K562 (cell line): ENCODE results near the gene USP4. TPM values are rescaled to one million over a fixed set of nuclear protein-coding genes. Genes with fewer than 3 reads are reported as not detected.

ENCODE experiments used
- ARID1B ChIP-seq: fragments of 450-650 bp; IDR thresholded peaks from 2 replicates; pipeline ENCODE4 v1.6.1; 2016; ENCODE audit warnings: antibody characterized with exemption, mild to moderate bottlenecking, inconsistent platforms
- BMI1 ChIP-seq: fragments of 150-350 bp; IDR thresholded peaks from 2 replicates; pipeline ENCODE4 v1.6.1; 2014; ENCODE audit warnings: low read length
- E2F8 ChIP-seq: fragments of 450-650 bp; IDR thresholded peaks from 2 replicates; pipeline ENCODE4 v1.7.1; 2018; ENCODE audit warnings: mild to moderate bottlenecking, low read depth; ENCODE audit not compliant: partially characterized antibody
- HDAC6 ChIP-seq: IDR thresholded peaks from 2 replicates; pipeline ENCODE4 v1.6.1; 2012; ENCODE audit warnings: low read depth, mild to moderate bottlenecking, control low read depth, inconsistent platforms, low read length, moderate library complexity
- HDAC8 ChIP-seq: fragments of 450-650 bp; IDR thresholded peaks from 2 replicates; pipeline ENCODE4 v1.6.1; 2016; ENCODE audit warnings: mild to moderate bottlenecking, missing genetic modification characterization, moderate library complexity, missing compliant biosample characterization
- MAFG ChIP-seq: fragments of 450-650 bp; conservative IDR thresholded peaks from 2 replicates; pipeline ENCODE4 v1.6.1; 2016; ENCODE audit warnings: missing genetic modification characterization, missing compliant biosample characterization
- MXD1 ChIP-seq: fragments of 250-450 bp; sonication (Bioruptor Pico); IDR thresholded peaks from 2 replicates; pipeline ENCODE4 v1.8.0; 2021; ENCODE audit warnings: borderline replicate concordance, mild to moderate bottlenecking, moderate library complexity; ENCODE audit not compliant: poor library complexity, severe bottlenecking
- NCOA6 ChIP-seq: fragments of 450-650 bp; IDR thresholded peaks from 2 replicates; pipeline ENCODE4 v1.6.1; 2017; ENCODE audit warnings: mild to moderate bottlenecking
- NCOR1 ChIP-seq: fragments of 450-650 bp; IDR thresholded peaks from 2 replicates; pipeline ENCODE4 v1.6.1; 2016; ENCODE audit warnings: mild to moderate bottlenecking, moderate library complexity
- NFIX ChIP-seq: fragments of 250-450 bp; sonication (Bioruptor Pico); IDR thresholded peaks from 2 replicates; pipeline ENCODE4 v1.4.0; 2020; ENCODE audit warnings: low read depth, mild to moderate bottlenecking, moderate library complexity
- POLR2AphosphoS5 ChIP-seq: IDR thresholded peaks from 2 replicates; pipeline ENCODE4 v1.6.1; 2011; ENCODE audit warnings: mild to moderate bottlenecking, low read depth, low read length, moderate library complexity; ENCODE audit not compliant: control insufficient read depth, insufficient read depth
- PRMT5 ChIP-seq: sonication (generic); formaldehyde crosslinking; IDR thresholded peaks from 2 replicates; pipeline ENCODE4 v1.5.0; 2020; ENCODE audit warnings: missing genetic modification reagents
- RERE ChIP-seq: sonication (generic); formaldehyde crosslinking; IDR thresholded peaks from 2 replicates; pipeline ENCODE4 v1.8.0; 2023; ENCODE audit warnings: missing genetic modification reagents, mild to moderate bottlenecking, borderline replicate concordance
- ZBTB17 ChIP-seq: fragments of 450-650 bp; formaldehyde crosslinking; IDR thresholded peaks from 2 replicates; pipeline ENCODE4 v1.4.0; 2020; ENCODE audit warnings: mild to moderate bottlenecking
- ZFP91 ChIP-seq: sonication (generic); formaldehyde crosslinking; IDR thresholded peaks from 2 replicates; pipeline ENCODE4 v1.8.0; 2022; ENCODE audit warnings: mild to moderate bottlenecking, missing genetic modification reagents
- ZNF282 ChIP-seq: sonication (generic); formaldehyde crosslinking; IDR thresholded peaks from 2 replicates; pipeline ENCODE4 v1.8.1; 2023; ENCODE audit warnings: missing genetic modification reagents
- ZNF583 ChIP-seq: fragments of 250-450 bp; sonication (Bioruptor Pico); IDR thresholded peaks from 2 replicates; pipeline ENCODE4 v1.4.0; 2020
- polyA plus RNA-seq, 8 experiments: library from polyadenylated mRNA; depleted of rRNA in 4 of 8; stranded (reverse) in 5 of 8; unstranded in 3 of 8; fragments of >200 nt; fragmentation: Nextera tagmentation in 2 of 8; fragmentation: Illumina TruSeq in 1 of 8; extraction: Ambion mirVana in 2 of 8; extraction: Trizol in 1 of 8; gene quantifications; 2 replicates each; pipeline versions ENCODE4 v1.2.1 to v1.2.3, GENCODE V29; 2011 to 2014; ENCODE audit warnings: inconsistent platforms in 1 of 8, missing spikeins in 1 of 8
- total RNA-seq, 7 experiments: library from RNA; depleted of rRNA in 6 of 7; stranded (reverse); fragments of >200 nt in 6 of 7; fragmentation: Illumina TruSeq in 2 of 7; extraction: Trizol in 2 of 7; gene quantifications; 2 replicates each; pipeline versions ENCODE4 v1.2.1 to v1.2.3, GENCODE V29; 2011 to 2021; ENCODE audit warnings: low replicate concordance in 1 of 7

USP4 gene
- total and polyA plus RNA-seq, 9 of the 15 experiments (the other 6 are each of a cell fraction or from before 2014, with no cell fraction given), result 11.8 to 40.4 (median 22.9) TPM

- TF ChIP-seq NCOA6 (peak; percentile 61), ZNF583 (CRISPR knock-in tag) (no peak), E2F8 (peak; percentile 23), ARID1B (peak; percentile 19; the same call in 1 of the 2 replicates), ZBTB17 (CRISPR knock-in tag) (peak; percentile 56; the same call in 1 of the 2 replicates), POLR2AphosphoS5 (peak; percentile 63), RERE (CRISPR knock-in tag) (no peak), MAFG (tag) (no peak), NCOR1 (no peak; the same call in 1 of the 2 replicates), PRMT5 (CRISPR knock-in tag) (no peak), HDAC6 (no peak), NFIX (CRISPR knock-in tag) (no peak), ZNF282 (CRISPR knock-in tag) (peak; percentile 72; the same call in 1 of the 2 replicates), MXD1 (no peak), BMI1 (no peak), ZFP91 (CRISPR knock-in tag) (no peak), HDAC8 (no peak)
Observed at GRCh38 chr3:49339941-49340800, at the start of gene USP4 (continued).
